SJCRH30 (cell line): ENCODE measurements around the gene DIP2B. TPM values are rescaled to one million over a fixed set of nuclear protein-coding genes. Genes with fewer than 3 reads are reported as not detected.

Source experiments
- DNase-seq, 2 experiments: peaks; one replicate each; pipeline ENCODE4 v3.0.0-alpha.2; 2015 to 2020
- H3K27ac ChIP-seq: fragments of 250-450 bp; sonication (Bioruptor Pico); 2 replicates; pipeline ENCODE4 v1.5.1; 2020; ENCODE audit warnings: mild to moderate bottlenecking, moderate library complexity
- H3K27me3 ChIP-seq: fragments of 250-450 bp; sonication (Bioruptor Pico); 2 replicates; pipeline ENCODE4 v1.5.1; 2020; ENCODE audit warnings: mild to moderate bottlenecking, moderate library complexity
- H3K36me3 ChIP-seq: fragments of 250-450 bp; sonication (Bioruptor Pico); 2 replicates; pipeline ENCODE4 v1.5.1; 2020; ENCODE audit warnings: mild to moderate bottlenecking, moderate library complexity
- H3K4me1 ChIP-seq: fragments of 250-450 bp; sonication (Bioruptor Pico); 2 replicates; pipeline ENCODE4 v1.5.1; 2020; ENCODE audit warnings: mild to moderate bottlenecking, moderate library complexity
- H3K4me3 ChIP-seq: fragments of 250-450 bp; sonication (Bioruptor Pico); 2 replicates; pipeline ENCODE4 v1.5.1; 2020; ENCODE audit warnings: mild to moderate bottlenecking, moderate library complexity
- H3K9me3 ChIP-seq: fragments of 250-450 bp; sonication (Bioruptor Pico); replicated peaks from 2 replicates; pipeline ENCODE4 v1.5.1; 2020; ENCODE audit warnings: mild to moderate bottlenecking, moderate library complexity
- total RNA-seq: library from RNA; depleted of rRNA; stranded (reverse); fragments of >200 nt; shearing (Covaris generic); gene quantifications from 2 replicates; pipeline ENCODE4 v1.2.3, GENCODE V29; 2014; rRNA removed

The DIP2B gene
- total RNA-seq, 1 experiment from 2014 or later: 37.1 TPM

- Histone ChIP-seq H3K4me1 (0 out of 2 replicates have a peak, but pooled peaks cover 3% of the 10 kb centered on the region), H3K4me3 (no peak overlapping the region), H3K27me3 (no peaks in the 10 kb centered on the region), H3K36me3 (peaks cover 12% of the 10 kb centered on the region), H3K27ac (no peak overlapping the region), H3K9me3 (peaks cover 11% of the 10 kb centered on the region; the same call in 1 of the 2 replicates)
- no peak for DNase-seq
These were observed 272.3 kb downstream of the DIP2B start for GRCh38 chr12:50776749-50777728.

- H3K4me3 ChIP-seq: no peak overlapping the region
- H3K36me3 ChIP-seq: peaks cover 21% of the 10 kb centered on the region
- H3K27ac ChIP-seq: no peak overlapping the region
- 0 out of 2 replicates have a peak, but pooled peaks cover 3% of the 10 kb centered on the region for H3K4me1 ChIP-seq
- DNase-seq: no peak
- H3K9me3 ChIP-seq: peaks cover 7% of the 10 kb centered on the region; the same call in 1 of the 2 replicates
- H3K27me3 ChIP-seq: no peaks in the 10 kb centered on the region
These were observed 274.1 kb downstream of the DIP2B start for GRCh38 chr12:50778663-50779590.

- no peak for DNase-seq
- no peak overlapping the region for H3K27ac ChIP-seq
- 0 out of 2 replicates have a peak, but pooled peaks cover 3% of the 10 kb centered on the region for H3K4me1 ChIP-seq
- no peak overlapping the region for H3K4me3 ChIP-seq
- H3K36me3 ChIP-seq: peaks cover 21% of the 10 kb centered on the region
- peaks cover 7% of the 10 kb centered on the region; the same call in 1 of the 2 replicates for H3K9me3 ChIP-seq
- H3K27me3 ChIP-seq: no peaks in the 10 kb centered on the region
These were observed 275.2 kb downstream of the DIP2B start for GRCh38 chr12:50780013-50780412.

- Histone ChIP-seq H3K4me3 (no peak overlapping the region), H3K27me3 (no peaks in the 10 kb centered on the region), H3K27ac (no peak overlapping the region), H3K4me1 (peaks cover 19% of the 10 kb centered on the region), H3K36me3 (peaks cover 25% of the 10 kb centered on the region), H3K9me3 (peaks cover 5% of the 10 kb centered on the region; the same call in 1 of the 2 replicates)
- no peak for DNase-seq
These were observed 279.7 kb downstream of the DIP2B start for GRCh38 chr12:50784501-50784900.

- no peak for DNase-seq
- Histone ChIP-seq H3K36me3 (peaks cover 24% of the 10 kb centered on the region), H3K27me3 (no peaks in the 10 kb centered on the region), H3K4me1 (peaks cover 16% of the 10 kb centered on the region), H3K9me3 (no peaks in the 10 kb centered on the region), H3K27ac (no peak overlapping the region), H3K4me3 (no peak overlapping the region)
These were observed 280.7 kb downstream of the DIP2B start for GRCh38 chr12:50785406-50786001.

- peaks cover 15% of the 10 kb centered on the region for H3K36me3 ChIP-seq
- H3K27me3 ChIP-seq: no peaks in the 10 kb centered on the region
- DNase-seq: peak; percentile 41 to 42
- no peak overlapping the region for H3K4me3 ChIP-seq
- H3K4me1 ChIP-seq: peaks cover 16% of the 10 kb centered on the region
- H3K9me3 ChIP-seq: no peaks in the 10 kb centered on the region
- peak overlapping the region; percentile 58 for H3K27ac ChIP-seq
These were observed 281.9 kb downstream of the DIP2B start for GRCh38 chr12:50786498-50787231.

GRCh38 chr12:50787618-50788017 is 282.8 kb downstream of the DIP2B start:
- H3K36me3 ChIP-seq: peaks cover 11% of the 10 kb centered on the region; the same call in 1 of the 2 replicates
- DNase-seq: no peak
- H3K4me3 ChIP-seq: no peak overlapping the region
- no peaks in the 10 kb centered on the region for H3K9me3 ChIP-seq
- H3K27ac ChIP-seq: no peak overlapping the region
- no peaks in the 10 kb centered on the region for H3K27me3 ChIP-seq
- H3K4me1 ChIP-seq: peaks cover 16% of the 10 kb centered on the region

- Histone ChIP-seq H3K9me3 (no peaks in the 10 kb centered on the region), H3K36me3 (0 out of 2 replicates have a peak, but pooled peaks cover 4% of the 10 kb centered on the region), H3K4me1 (peaks cover 16% of the 10 kb centered on the region), H3K4me3 (no peak overlapping the region), H3K27ac (no peak overlapping the region), H3K27me3 (no peaks in the 10 kb centered on the region)
- DNase-seq: no peak
These were observed 283.8 kb downstream of the DIP2B start for GRCh38 chr12:50788561-50788960.

- Histone ChIP-seq H3K9me3 (no peaks in the 10 kb centered on the region), H3K27me3 (no peaks in the 10 kb centered on the region), H3K4me3 (no peak overlapping the region), H3K27ac (no peak overlapping the region), H3K4me1 (peaks cover 16% of the 10 kb centered on the region), H3K36me3 (peaks cover 8% of the 10 kb centered on the region; the same call in 1 of the 2 replicates)
- DNase-seq: no peak
These were observed 285.3 kb downstream of the DIP2B start for GRCh38 chr12:50790081-50790480.

Other genes with a start within 250 kb of the DIP2B start
- 31.1 and 36.1 TPM in 2 replicates for gene LIMA1, start 221.5 kb upstream of the DIP2B start, total RNA-seq
- 0.06 TPM in 1 of 2 replicates, not detected in the other for gene FAM186A, start 108.4 kb upstream of the DIP2B start, total RNA-seq
- 68.1 and 77.9 TPM in 2 replicates for gene LARP4, start 104.1 kb upstream of the DIP2B start, total RNA-seq